Gastrocnemius medialis (tissue), 4 donors: ENCODE measurements around the gene TSC2. TPM values are rescaled to one million over a fixed set of nuclear protein-coding genes. Genes with fewer than 3 reads are reported as not detected.

Source experiments
- ATAC-seq, 2 donors: fragments of 150-250 bp; one replicate each; pipeline ENCODE4 v1.9.1; 2016
- DNase-seq, 2 donors: peaks; one replicate each; pipeline ENCODE4 v3.0.0-alpha.2; 2019
- H3K27ac ChIP-seq, 4 donors: fragments of 200-600 bp; sonication (generic); 1 replicate in 1 of 4; 2 replicates in 3 of 4; pipeline ENCODE4 v1.5.1; 2016 to 2018; ENCODE audit warnings: mild to moderate bottlenecking in 2 of 4, moderate library complexity in 1 of 4
- H3K27me3 ChIP-seq, 3 donors: fragments of 200-600 bp; sonication (generic) in 2 of 3; 1 replicate in 1 of 3; 2 replicates in 2 of 3; pipeline versions ENCODE4 v1.5.1 to v1.6.0; 2016 to 2019; ENCODE audit warnings: mild to moderate bottlenecking in 1 of 3, moderate library complexity in 1 of 3
- H3K36me3 ChIP-seq, 2 donors: fragments of 200-600 bp; sonication (generic) in 1 of 2; one replicate each; pipeline ENCODE4 v1.5.1; 2017 to 2018
- H3K4me1 ChIP-seq, 2 donors: fragments of 200-600 bp; sonication (generic) in 1 of 2; one replicate each; pipeline ENCODE4 v1.5.1; 2016 to 2017; ENCODE audit warnings: mild to moderate bottlenecking in 2 of 2
- H3K4me3 ChIP-seq, 4 donors: fragments of 200-600 bp; sonication (generic) in 3 of 4; 1 replicate in 1 of 4; 2 replicates in 3 of 4; pipeline ENCODE4 v1.5.1; 2016 to 2019; ENCODE audit warnings: mild to moderate bottlenecking in 2 of 4
- H3K9me3 ChIP-seq, 3 donors: fragments of 200-600 bp; sonication (generic) in 2 of 3; 1 replicate in 1 of 3; 2 replicates in 2 of 3; pipeline ENCODE4 v1.5.1; 2016 to 2019
- CTCF ChIP-seq, 5 experiments: fragments of 450-650 bp in 3 of 5; fragments of 200-600 bp in 2 of 5; sonication (generic) in 2 of 5; IDR thresholded peaks in 4 of 5; conservative IDR thresholded peaks in 1 of 5; 1 replicate in 4 of 5; 2 replicates in 1 of 5; pipeline ENCODE4 v1.5.1; 2016 to 2019; ENCODE audit warnings: antibody characterized with exemption in 5 of 5, mild to moderate bottlenecking in 3 of 5, moderate library complexity in 3 of 5
- POLR2A ChIP-seq, 2 donors: fragments of 450-650 bp; IDR thresholded peaks; one replicate each; pipeline ENCODE4 v1.6.1; 2017; ENCODE audit warnings: antibody characterized with exemption in 2 of 2, mild to moderate bottlenecking in 2 of 2, moderate library complexity in 2 of 2
- in situ Hi-C, 4 donors: fragments of 200-750 bp; cut with MboI; loops; one replicate each; pipeline versions ENCODE4 v1.15.0 to v1.8.0; 2017; ENCODE audit warnings: low sequenced_read_pairs in 4 of 4
- intact Hi-C: fragments of 100-400 bp; cut with DNase I; formaldehyde crosslinking; loops from one replicate; pipeline ENCODE4 v1.15.1; 2023; ENCODE audit warnings: low total_unique reads
- total RNA-seq, 4 donors: library from RNA; depleted of rRNA; stranded (reverse); fragments of >200 nt; gene quantifications; one replicate each; pipeline versions ENCODE4 v1.1.0 to v1.2.3, GENCODE V29; 2016

TSC2 gene
- total RNA-seq, 4 donors from 2014 or later, result 44.5 to 62.7 (median 53.8) TPM

GRCh38 chr16:2075631-2076030 is 27.8 kb downstream of the TSC2 start:
- H3K27me3 ChIP-seq, result no peaks in the 10 kb centered on the region
- intact Hi-C loops (no loop called here), in situ Hi-C loops (no loop called here)
- DNase-seq, result no peak
- no peak overlapping the region for H3K4me3 ChIP-seq
- H3K4me1 ChIP-seq, result no peaks in the 10 kb centered on the region
- peaks cover 0 to 89% of the 10 kb centered on the region in 2 donors for H3K36me3 ChIP-seq
- TF ChIP-seq CTCF (IDR thresholded peaks at IDR 0.05 in 4 of 5, conservative IDR thresholded peaks at IDR 0.05 in 1 of 5), result no peak
- TF ChIP-seq POLR2A (IDR thresholded peaks at IDR 0.05), result no peak
- no peak for ATAC-seq
- H3K27ac ChIP-seq, result no peak overlapping the region
- no peaks in the 10 kb centered on the region for H3K9me3 ChIP-seq

DNA sequence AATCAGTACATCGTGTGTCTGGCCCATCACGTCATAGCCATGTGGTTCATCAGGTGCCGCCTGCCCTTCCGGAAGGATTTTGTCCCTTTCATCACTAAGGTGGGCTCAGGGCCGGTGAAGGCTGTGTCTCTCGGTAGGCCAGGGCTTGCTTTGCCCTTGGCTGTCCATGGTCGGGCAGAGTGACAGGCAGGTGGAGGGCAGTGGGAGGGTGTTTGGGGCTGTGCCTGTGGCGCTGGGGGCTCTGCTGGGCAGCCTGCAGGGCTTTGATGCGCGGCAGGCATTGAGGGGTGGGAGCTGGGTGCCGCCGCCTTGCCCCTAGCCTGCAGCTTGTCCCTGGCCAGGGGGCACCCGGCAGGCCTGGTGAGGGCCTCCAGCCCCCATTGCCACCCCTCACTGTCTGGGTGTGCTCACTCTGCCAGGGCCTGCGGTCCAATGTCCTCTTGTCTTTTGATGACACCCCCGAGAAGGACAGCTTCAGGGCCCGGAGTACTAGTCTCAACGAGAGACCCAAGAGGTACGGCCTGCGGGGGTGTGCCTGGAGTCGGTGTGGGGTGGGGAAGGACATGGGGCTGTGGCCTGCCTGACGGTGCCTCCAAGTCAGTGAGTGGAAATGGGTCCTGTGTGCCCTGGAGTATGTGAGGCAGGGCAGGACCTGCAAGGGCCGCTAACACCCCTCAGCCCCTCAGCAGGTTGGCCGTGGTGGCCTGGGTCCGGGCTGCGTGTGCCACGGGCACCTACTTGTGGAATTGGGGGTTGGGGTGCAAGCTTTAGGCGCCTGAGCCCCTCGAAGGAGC is 28.5 kb downstream of the TSC2 start:
- DNase-seq (no peak), ATAC-seq (no peak)
- Histone ChIP-seq H3K36me3 (peaks cover 0 to 83% of the 10 kb centered on the region in 2 donors), H3K27me3 (no peaks in the 10 kb centered on the region), H3K27ac (no peak overlapping the region), H3K4me3 (no peak overlapping the region), H3K9me3 (no peaks in the 10 kb centered on the region), H3K4me1 (no peaks in the 10 kb centered on the region)
- no peak for TF ChIP-seq CTCF (IDR thresholded peaks at IDR 0.05 in 4 of 5, conservative IDR thresholded peaks at IDR 0.05 in 1 of 5)
- TF ChIP-seq POLR2A (IDR thresholded peaks at IDR 0.05), result no peak
- intact Hi-C loops (no loop called here), in situ Hi-C loops (no loop called here)

DNA sequence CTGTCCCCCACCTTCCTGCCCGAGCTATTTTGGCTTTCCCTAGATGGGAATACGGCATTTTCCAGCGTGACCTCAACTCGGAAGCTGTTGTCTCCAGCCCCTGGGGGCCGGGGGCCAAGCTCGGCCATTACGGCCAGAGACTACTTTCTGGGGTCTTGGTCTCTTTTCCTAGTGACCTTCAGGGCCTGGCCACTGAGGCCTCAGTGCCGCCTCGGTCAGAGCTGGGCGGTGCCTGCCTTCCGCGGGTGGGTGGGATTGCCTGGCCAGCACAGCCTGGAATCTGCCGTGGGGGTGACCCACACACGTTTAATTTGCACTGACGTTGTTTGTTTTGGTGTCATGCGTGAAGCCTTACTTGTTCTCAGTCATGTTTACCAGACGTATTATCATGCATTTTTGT is 29.2 kb downstream of the TSC2 start:
- Histone ChIP-seq H3K4me1 (no peaks in the 10 kb centered on the region), H3K27me3 (no peaks in the 10 kb centered on the region), H3K4me3 (no peak overlapping the region), H3K27ac (no peak overlapping the region), H3K9me3 (no peaks in the 10 kb centered on the region), H3K36me3 (peaks cover 0 to 81% of the 10 kb centered on the region in 2 donors)
- ATAC-seq, result no peak
- DNase-seq, result no peak
- intact Hi-C loops (no loop called here), in situ Hi-C loops (no loop called here)
- TF ChIP-seq CTCF (IDR thresholded peaks at IDR 0.05 in 4 of 5, conservative IDR thresholded peaks at IDR 0.05 in 1 of 5), result no peak
- no peak for TF ChIP-seq POLR2A (IDR thresholded peaks at IDR 0.05)

DNA sequence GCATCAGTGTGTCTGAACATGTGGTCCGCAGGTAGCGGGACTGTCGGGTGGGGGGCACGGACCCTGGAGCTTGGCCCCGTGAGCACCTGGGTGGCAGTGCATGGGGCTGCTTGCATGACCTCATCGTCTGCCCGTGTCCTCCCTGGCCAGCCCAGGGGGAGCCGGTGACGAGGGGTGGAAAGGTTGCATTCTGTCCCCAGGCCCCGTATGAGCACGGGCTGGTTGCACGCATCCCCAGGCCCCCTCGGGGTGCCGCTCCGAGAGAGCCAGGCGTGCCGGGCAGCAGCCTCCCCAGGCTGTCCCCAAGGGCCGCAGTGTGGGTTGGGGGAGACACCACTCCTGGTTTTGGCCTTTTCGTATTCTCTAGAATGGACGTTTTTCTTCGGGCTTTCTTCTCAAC is 29.9 kb downstream of the TSC2 start:
- no peak for DNase-seq
- ATAC-seq, result no peak
- Histone ChIP-seq H3K27me3 (no peaks in the 10 kb centered on the region), H3K9me3 (no peaks in the 10 kb centered on the region), H3K27ac (no peak overlapping the region), H3K4me1 (no peaks in the 10 kb centered on the region), H3K36me3 (peaks cover 0 to 81% of the 10 kb centered on the region in 2 donors), H3K4me3 (no peak overlapping the region)
- TF ChIP-seq POLR2A (IDR thresholded peaks at IDR 0.05) (no peak), CTCF (IDR thresholded peaks at IDR 0.05 in 4 of 5, conservative IDR thresholded peaks at IDR 0.05 in 1 of 5) (no peak)
- intact Hi-C loops, result no loop called here
- in situ Hi-C loops, result no loop called here
